Neural crest cell (in vitro differentiated cells): Measurements from ENCODE around the gene TCTN1. TPM values are rescaled to one million over a fixed set of nuclear protein-coding genes. Genes with fewer than 3 reads are reported as not detected.

ENCODE experiments used
- DNase-seq: peaks from one replicate; pipeline ENCODE4 v3.0.0; 2021; ENCODE audit warnings: low read depth, mixed read lengths, low spot score
- H3K27ac Mint-ChIP-seq: one replicate; pipeline ENCODE4 v1.8.0; 2021; ENCODE audit warnings: mild to moderate bottlenecking, mixed read lengths; ENCODE audit not compliant: unreplicated experiment
- H3K27me3 Mint-ChIP-seq: 2 replicates; pipeline ENCODE4 v1.8.0; 2021; ENCODE audit warnings: low read depth, mild to moderate bottlenecking, mixed read lengths
- H3K36me3 Mint-ChIP-seq: 2 replicates; pipeline ENCODE4 v1.8.0; 2021; ENCODE audit warnings: low read depth, mild to moderate bottlenecking, mixed read lengths
- H3K4me1 Mint-ChIP-seq: 2 replicates; pipeline ENCODE4 v1.8.0; 2021; ENCODE audit warnings: mixed read lengths
- H3K4me3 Mint-ChIP-seq: one replicate; pipeline ENCODE4 v1.8.0; 2021; ENCODE audit warnings: mild to moderate bottlenecking, mixed read lengths
- H3K9me3 Mint-ChIP-seq: 2 replicates; pipeline ENCODE4 v1.8.0; 2021; ENCODE audit warnings: mixed read lengths
- CTCF ChIP-seq: fragments of 200-600 bp; sonication (generic); conservative IDR thresholded peaks from 2 replicates; pipeline ENCODE4 v1.5.0; 2021; ENCODE audit warnings: antibody characterized with exemption, mild to moderate bottlenecking
- total RNA-seq: library from RNA; stranded (reverse); gene quantifications from 2 replicates; pipeline ENCODE4 v1.2.1, GENCODE V29; 2021

Gene TCTN1
- total RNA-seq, 1 donor from 2014 or later = 58.1 TPM

- Mint-ChIP-seq H3K36me3 (no peaks in the 10 kb centered on the region), H3K27me3 (peaks cover 5% of the 10 kb centered on the region), H3K27ac (no peak overlapping the region), H3K4me1 (peaks cover 11% of the 10 kb centered on the region), H3K4me3 (peak overlapping the region; percentile 60), H3K9me3 (no peaks in the 10 kb centered on the region)
- DNase-seq = no peak
- no peak for TF ChIP-seq CTCF
Observed at GRCh38 chr12:110687396-110688169, 73.7 kb downstream of the TCTN1 start.

- no peak for TF ChIP-seq CTCF
- Mint-ChIP-seq H3K9me3 (no peaks in the 10 kb centered on the region), H3K27me3 (peaks cover 5% of the 10 kb centered on the region), H3K36me3 (no peaks in the 10 kb centered on the region), H3K4me3 (peak within 1 kb of the TSS; percentile 88), H3K4me1 (peaks cover 11% of the 10 kb centered on the region), H3K27ac (peak within 1 kb of the TSS; percentile 91)
- no peak for DNase-seq
Observed at GRCh38 chr12:110688446-110689280, 74.7 kb downstream of the TCTN1 start, which contains the start of gene HVCN1. HVCN1 (minus strand) TSS chr12:110689115; CDS start chr12:110683245, 5,870 bp downstream.

- H3K4me1 Mint-ChIP-seq = peaks cover 11% of the 10 kb centered on the region
- no peaks in the 10 kb centered on the region for H3K9me3 Mint-ChIP-seq
- H3K27me3 Mint-ChIP-seq = peaks cover 5% of the 10 kb centered on the region
- H3K36me3 Mint-ChIP-seq = no peaks in the 10 kb centered on the region
- peak; percentile 52 for DNase-seq
- peak overlapping the region; percentile 91 for H3K27ac Mint-ChIP-seq
- peak overlapping the region; percentile 88 for H3K4me3 Mint-ChIP-seq
- TF ChIP-seq CTCF = no peak
Observed at GRCh38 chr12:110689281-110690126, 75.6 kb downstream of the TCTN1 start.

GRCh38 chr12:110690127-110690430, 76.2 kb downstream of the TCTN1 start:
- no peak for TF ChIP-seq CTCF
- peaks cover 11% of the 10 kb centered on the region for H3K4me1 Mint-ChIP-seq
- H3K36me3 Mint-ChIP-seq = no peaks in the 10 kb centered on the region
- H3K9me3 Mint-ChIP-seq = no peaks in the 10 kb centered on the region
- peak overlapping the region; percentile 88 for H3K4me3 Mint-ChIP-seq
- DNase-seq = no peak
- H3K27ac Mint-ChIP-seq = peak overlapping the region; percentile 75
- H3K27me3 Mint-ChIP-seq = peaks cover 5% of the 10 kb centered on the region

GRCh38 chr12:110693731-110694130, 79.8 kb downstream of the TCTN1 start:
- H3K36me3 Mint-ChIP-seq = no peaks in the 10 kb centered on the region
- no peaks in the 10 kb centered on the region for H3K27me3 Mint-ChIP-seq
- no peaks in the 10 kb centered on the region for H3K9me3 Mint-ChIP-seq
- H3K4me3 Mint-ChIP-seq = no peak overlapping the region
- no peak for TF ChIP-seq CTCF
- DNase-seq = no peak
- H3K4me1 Mint-ChIP-seq = peaks cover 17% of the 10 kb centered on the region
- H3K27ac Mint-ChIP-seq = no peak overlapping the region
